GM18499 (cell line): ENCODE results near the gene RGS12.

Source experiments
- ATAC-seq: cut with Tn5 transposase; IDR thresholded peaks from one replicate; pipeline ENCODE4 v1.9.1; 2021; ENCODE audit warnings: moderate number of reproducible peaks; ENCODE audit not compliant: insufficient read depth, unreplicated experiment

The RGS12 gene

DNA sequence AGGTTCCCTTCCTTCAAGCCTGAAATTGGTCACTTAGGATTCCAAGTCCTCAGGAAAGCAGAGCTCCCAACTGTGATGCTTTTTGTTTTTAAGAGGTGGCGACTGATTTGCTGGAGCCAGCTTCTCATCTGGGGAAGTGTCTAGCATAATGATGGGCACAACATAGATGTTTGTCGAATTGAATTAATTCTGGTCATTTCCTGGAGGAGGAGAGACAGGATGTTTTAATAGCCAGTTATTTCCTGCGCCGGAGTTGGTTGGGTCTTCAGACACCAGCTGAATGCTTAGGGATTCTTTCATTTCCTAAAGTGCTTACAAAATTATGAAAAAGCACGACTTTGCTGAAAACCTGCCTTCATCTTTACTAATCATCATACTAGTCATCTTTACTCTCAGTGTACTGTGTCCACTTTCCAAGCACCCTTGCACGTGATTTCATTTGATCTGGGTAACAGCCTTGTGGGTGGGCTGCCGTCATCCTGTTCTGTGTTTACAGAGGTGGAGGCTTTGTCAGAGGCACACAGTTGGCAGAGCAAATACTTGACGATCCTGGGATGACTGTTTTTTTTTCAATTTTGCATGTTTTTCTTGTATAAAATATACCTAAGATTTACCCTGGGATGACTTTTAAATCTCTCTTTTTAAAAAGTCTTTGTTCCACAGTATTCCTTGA lies 49.5 kb downstream of the RGS12 start:
- ATAC-seq = no peak
